K562 (cell line): ENCODE data around the gene CS. TPM values are rescaled to one million over a fixed set of nuclear protein-coding genes. Genes with fewer than 3 reads are reported as not detected.
A peak's percentile ranks its signal among the peaks of the same experiment; 100 is the strongest.

Source experiments
- ARHGAP35 ChIP-seq: fragments of 450-650 bp; IDR thresholded peaks from 2 replicates; pipeline ENCODE4 v1.6.1; 2018; ENCODE audit not compliant: partially characterized antibody
- CAMTA2 ChIP-seq: fragments of 250-450 bp; sonication (Bioruptor Pico); conservative IDR thresholded peaks from 2 replicates; pipeline ENCODE4 v1.5.1; 2022
- CBX2 ChIP-seq: fragments of 200-600 bp; sonication (generic); IDR thresholded peaks from one replicate; pipeline ENCODE4 v1.6.1; 2012; ENCODE audit warnings: mild to moderate bottlenecking, low read length, inconsistent platforms; ENCODE audit not compliant: insufficient read depth, poor library complexity, severe bottlenecking
- ELF1 ChIP-seq: fragments of 200-800 bp; sonication (Bioruptor generic); IDR thresholded peaks from 2 replicates; pipeline ENCODE4 v1.6.1; 2016; ENCODE audit warnings: missing genetic modification characterization, missing compliant biosample characterization
- ELK1 ChIP-seq: sonication (generic); formaldehyde crosslinking; IDR thresholded peaks from 2 replicates; pipeline ENCODE4 v1.8.1; 2022; ENCODE audit warnings: missing genetic modification reagents
- HOMEZ ChIP-seq: fragments of 250-450 bp; sonication (Bioruptor Pico); IDR thresholded peaks from 2 replicates; pipeline ENCODE4 v1.4.0; 2020; ENCODE audit warnings: mild to moderate bottlenecking, moderate library complexity
- MBD1 ChIP-seq: fragments of 250-450 bp; sonication (Bioruptor Pico); IDR thresholded peaks from 2 replicates; pipeline ENCODE4 v1.8.0; 2022; ENCODE audit warnings: inconsistent platforms
- NONO ChIP-seq, 2 experiments: fragments of 200-400 bp in 1 of 2; fragments of 450-650 bp in 1 of 2; formaldehyde crosslinking in 1 of 2; IDR thresholded peaks; 2 replicates each; pipeline ENCODE4 v1.6.1; 2017; ENCODE audit warnings: low read depth in 2 of 2, mild to moderate bottlenecking in 2 of 2, moderate library complexity in 2 of 2, low read length in 1 of 2
- PKNOX1 ChIP-seq: fragments of 450-650 bp; IDR thresholded peaks from 2 replicates; pipeline ENCODE4 v1.6.1; 2016
- TSC22D4 ChIP-seq: fragments of 450-650 bp; IDR thresholded peaks from 2 replicates; pipeline ENCODE4 v1.6.1; 2016; ENCODE audit warnings: missing genetic modification characterization, missing biosample characterization, control low read depth
- ZBTB34 ChIP-seq: fragments of 250-450 bp; sonication (Bioruptor Pico); IDR thresholded peaks from 2 replicates; pipeline ENCODE4 v1.8.0; 2021; ENCODE audit warnings: mild to moderate bottlenecking, moderate library complexity
- polyA plus RNA-seq, 8 experiments: library from polyadenylated mRNA; depleted of rRNA in 4 of 8; stranded (reverse) in 5 of 8; unstranded in 3 of 8; fragments of >200 nt; fragmentation: Nextera tagmentation in 2 of 8; fragmentation: Illumina TruSeq in 1 of 8; extraction: Ambion mirVana in 2 of 8; extraction: Trizol in 1 of 8; gene quantifications; 2 replicates each; pipeline versions ENCODE4 v1.2.1 to v1.2.3, GENCODE V29; 2011 to 2014; ENCODE audit warnings: inconsistent platforms in 1 of 8, missing spikeins in 1 of 8
- total RNA-seq, 7 experiments: library from RNA; depleted of rRNA in 6 of 7; stranded (reverse); fragments of >200 nt in 6 of 7; fragmentation: Illumina TruSeq in 2 of 7; extraction: Trizol in 2 of 7; gene quantifications; 2 replicates each; pipeline versions ENCODE4 v1.2.1 to v1.2.3, GENCODE V29; 2011 to 2021; ENCODE audit warnings: low replicate concordance in 1 of 7

Gene CS
- total and polyA plus RNA-seq, 9 of the 15 experiments (the other 6 are each of a cell fraction or from before 2014, with no cell fraction given): 99.9 to 390 (median 149) TPM

- TF ChIP-seq ZBTB34 (CRISPR knock-in tag) (no peak), ELK1 (no peak), PKNOX1 (peak; percentile 73), CAMTA2 (CRISPR knock-in tag) (no peak), TSC22D4 (tag) (no peak), MBD1 (CRISPR knock-in tag) (no peak), CBX2 (no peak), NONO (IDR thresholded peaks at IDR 0.05; ENCODE audit: low read depth in 2 of 2, low read length in 1 of 2) (no peak; a peak in 1 of 4 replicates), HOMEZ (CRISPR knock-in tag) (no peak), ELF1 (tag) (no peak), ARHGAP35 (no peak)
These were observed 15.7 kb upstream of the CS start, which contains the start of gene CNPY2 (continued) for GRCh38 chr12:56315622-56316473.
